HK-2 (cell line): ENCODE data around the gene DPH2.

Source experiments
- DNase-seq: peaks from one replicate; pipeline ENCODE4 v3.0.0-alpha.2; 2018; ENCODE audit not compliant: unreplicated experiment

The DPH2 gene

GRCh38 chr1:43945674-43946235, 24.1 kb upstream of the DPH2 start:
- no peak for DNase-seq

GRCh38 chr1:43946236-43947060, 23.4 kb upstream of the DPH2 start, which contains the start of gene IPO13:
Gene IPO13, plus strand, starts transcription at chr1:43946950. Its CDS starts 651 bp downstream, at chr1:43947601.
- DNase-seq = peak; percentile 97

GRCh38 chr1:43947061-43947873, 22.5 kb upstream of the DPH2 start:
- no peak for DNase-seq

GRCh38 chr1:43947874-43948437, 21.9 kb upstream of the DPH2 start:
- no peak for DNase-seq

- DNase-seq = no peak
Observed at GRCh38 chr1:43949678-43950077, 20.1 kb upstream of the DPH2 start.

- DNase-seq = no peak
Observed at GRCh38 chr1:43951021-43951985, 18.5 kb upstream of the DPH2 start.

- no peak for DNase-seq
Observed at GRCh38 chr1:43952731-43953346, 17.0 kb upstream of the DPH2 start.

- no peak for DNase-seq
Observed at GRCh38 chr1:43953361-43953760, 16.4 kb upstream of the DPH2 start.

- no peak for DNase-seq
Observed at GRCh38 chr1:43954036-43954435, 15.8 kb upstream of the DPH2 start.

GRCh38 chr1:43956234-43956633, 13.6 kb upstream of the DPH2 start:
- no peak for DNase-seq

GRCh38 chr1:43957407-43958040, 12.3 kb upstream of the DPH2 start:
- no peak for DNase-seq

GRCh38 chr1:43958351-43959255, 11.2 kb upstream of the DPH2 start:
- DNase-seq = no peak

GRCh38 chr1:43960798-43961197, 9.0 kb upstream of the DPH2 start:
- no peak for DNase-seq

- no peak for DNase-seq
Observed at GRCh38 chr1:43961692-43962091, 8.1 kb upstream of the DPH2 start.

- no peak for DNase-seq
Observed at GRCh38 chr1:43962324-43962723, 7.5 kb upstream of the DPH2 start.

- DNase-seq = no peak
Observed at GRCh38 chr1:43963006-43963405, 6.8 kb upstream of the DPH2 start.

- no peak for DNase-seq
Observed at GRCh38 chr1:43963890-43964289, 5.9 kb upstream of the DPH2 start.

- DNase-seq = no peak
Observed at GRCh38 chr1:43965316-43965715, 4.5 kb upstream of the DPH2 start.

GRCh38 chr1:43968348-43968948, 1.4 kb upstream of the DPH2 start:
- peak; percentile 50 for DNase-seq
